ENCODE data around the gene FAM9A.
"Not testable (repeated sequence)": the region's sequence is repeated elsewhere in the genome, so short reads cannot be mapped to it uniquely, and the experiment has no call there.

FAM9A gene

GRCh38 chrX:8803326-8803725 lies 2.1 kb upstream of the FAM9A start:
- no peak overlapping the region for H3K4me3 ChIP-seq (ENCODE audit: low read depth, low read length)
- H3K36me3 ChIP-seq, result no peaks in the 10 kb centered on the region
- DNase-seq, result no peak
- no peak overlapping the region for H3K27ac ChIP-seq
- H3K27me3 ChIP-seq (ENCODE audit: insufficient read depth, low read depth, severe bottlenecking), result peaks cover 9% of the 10 kb centered on the region
- no peaks in the 10 kb centered on the region for H3K9me3 ChIP-seq (ENCODE audit: severe bottlenecking)
- TF ChIP-seq, protein P1, sequence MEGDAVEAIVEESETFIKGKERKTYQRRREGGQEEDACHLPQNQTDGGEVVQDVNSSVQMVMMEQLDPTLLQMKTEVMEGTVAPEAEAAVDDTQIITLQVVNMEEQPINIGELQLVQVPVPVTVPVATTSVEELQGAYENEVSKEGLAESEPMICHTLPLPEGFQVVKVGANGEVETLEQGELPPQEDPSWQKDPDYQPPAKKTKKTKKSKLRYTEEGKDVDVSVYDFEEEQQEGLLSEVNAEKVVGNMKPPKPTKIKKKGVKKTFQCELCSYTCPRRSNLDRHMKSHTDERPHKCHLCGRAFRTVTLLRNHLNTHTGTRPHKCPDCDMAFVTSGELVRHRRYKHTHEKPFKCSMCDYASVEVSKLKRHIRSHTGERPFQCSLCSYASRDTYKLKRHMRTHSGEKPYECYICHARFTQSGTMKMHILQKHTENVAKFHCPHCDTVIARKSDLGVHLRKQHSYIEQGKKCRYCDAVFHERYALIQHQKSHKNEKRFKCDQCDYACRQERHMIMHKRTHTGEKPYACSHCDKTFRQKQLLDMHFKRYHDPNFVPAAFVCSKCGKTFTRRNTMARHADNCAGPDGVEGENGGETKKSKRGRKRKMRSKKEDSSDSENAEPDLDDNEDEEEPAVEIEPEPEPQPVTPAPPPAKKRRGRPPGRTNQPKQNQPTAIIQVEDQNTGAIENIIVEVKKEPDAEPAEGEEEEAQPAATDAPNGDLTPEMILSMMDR (IDR thresholded peaks at IDR 0.05; ENCODE audit: low read depth, low read length), result no peak

DNA sequence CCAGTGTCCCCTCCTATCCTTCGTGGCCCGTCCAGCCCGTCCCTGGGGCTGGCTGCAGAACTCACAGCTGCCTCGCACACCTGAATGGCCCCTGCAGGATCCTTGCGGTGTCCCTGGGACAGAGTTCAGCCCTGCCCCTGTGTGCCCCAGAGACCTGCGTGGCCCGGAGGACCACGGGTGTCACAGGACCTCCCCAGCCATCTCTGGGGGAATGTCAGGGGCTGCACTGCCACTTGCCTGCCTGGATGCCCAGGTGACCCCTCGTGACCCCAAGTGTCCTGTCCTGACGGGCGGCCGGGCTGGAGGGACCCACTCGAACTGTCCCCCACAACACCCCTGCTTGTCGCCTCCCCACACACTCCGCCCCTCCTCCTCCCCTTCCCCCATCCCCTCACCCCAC lies 832 bp downstream of the FAM9A start:
- not testable (repeated sequence) for DNase-seq; H3K27ac ChIP-seq; H3K36me3 ChIP-seq; H3K9me3 ChIP-seq (ENCODE audit: severe bottlenecking); H3K27me3 ChIP-seq (ENCODE audit: insufficient read depth, low read depth, severe bottlenecking); H3K4me3 ChIP-seq (ENCODE audit: low read depth, low read length)

DNA sequence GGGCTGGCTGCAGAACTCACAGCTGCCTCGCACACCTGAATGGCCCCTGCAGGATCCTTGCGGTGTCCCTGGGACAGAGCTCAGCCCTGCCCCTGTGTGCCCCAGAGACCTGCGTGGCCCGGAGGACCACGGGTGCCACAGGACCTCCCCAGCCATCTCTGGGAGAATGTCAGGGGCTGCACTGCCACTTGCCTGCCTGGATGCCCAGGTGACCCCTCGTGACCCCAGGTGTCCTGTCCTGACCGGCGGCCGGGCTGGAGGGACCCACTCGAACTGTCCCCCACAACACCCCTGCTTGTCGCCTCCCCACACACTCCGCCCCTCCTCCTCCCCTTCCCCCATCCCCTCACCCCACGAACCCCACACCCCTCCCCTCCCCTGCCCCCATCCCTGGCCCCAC lies 1.9 kb downstream of the FAM9A start:
- DNase-seq; H3K9me3 ChIP-seq (ENCODE audit: severe bottlenecking); H3K4me3 ChIP-seq (ENCODE audit: low read depth, low read length); H3K27ac ChIP-seq; H3K27me3 ChIP-seq (ENCODE audit: insufficient read depth, low read depth, severe bottlenecking); H3K36me3 ChIP-seq: not testable (repeated sequence)

GRCh38 chrX:8798702-8799101 lies 2.5 kb downstream of the FAM9A start:
- H3K27me3 ChIP-seq (ENCODE audit: insufficient read depth, low read depth, severe bottlenecking); H3K4me3 ChIP-seq (ENCODE audit: low read depth, low read length); H3K36me3 ChIP-seq; DNase-seq; H3K9me3 ChIP-seq (ENCODE audit: severe bottlenecking); H3K27ac ChIP-seq: not testable (repeated sequence)

DNA sequence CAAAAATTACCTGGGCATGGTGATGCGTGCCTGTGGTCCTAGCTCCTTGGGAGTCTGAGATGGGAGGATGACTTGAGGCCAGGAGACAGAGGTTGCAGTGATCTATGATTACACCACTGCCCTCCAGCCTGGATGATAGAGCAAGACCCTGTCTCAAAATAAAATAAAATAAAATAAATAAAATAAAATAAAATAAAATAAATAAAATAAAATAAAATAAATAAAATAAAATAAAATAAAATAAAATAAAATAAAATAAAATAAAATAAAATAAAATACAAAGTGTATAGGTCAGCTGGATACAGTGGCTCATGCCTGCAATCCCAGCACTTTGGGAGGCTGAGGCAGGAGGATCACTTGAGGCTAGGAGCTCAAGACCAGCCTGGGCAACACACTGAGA lies 14.1 kb downstream of the FAM9A start:
- not testable (repeated sequence) for H3K4me3 ChIP-seq (ENCODE audit: low read depth, low read length); H3K9me3 ChIP-seq (ENCODE audit: severe bottlenecking); H3K36me3 ChIP-seq; DNase-seq; H3K27ac ChIP-seq; H3K27me3 ChIP-seq (ENCODE audit: insufficient read depth, low read depth, severe bottlenecking)

DNA sequence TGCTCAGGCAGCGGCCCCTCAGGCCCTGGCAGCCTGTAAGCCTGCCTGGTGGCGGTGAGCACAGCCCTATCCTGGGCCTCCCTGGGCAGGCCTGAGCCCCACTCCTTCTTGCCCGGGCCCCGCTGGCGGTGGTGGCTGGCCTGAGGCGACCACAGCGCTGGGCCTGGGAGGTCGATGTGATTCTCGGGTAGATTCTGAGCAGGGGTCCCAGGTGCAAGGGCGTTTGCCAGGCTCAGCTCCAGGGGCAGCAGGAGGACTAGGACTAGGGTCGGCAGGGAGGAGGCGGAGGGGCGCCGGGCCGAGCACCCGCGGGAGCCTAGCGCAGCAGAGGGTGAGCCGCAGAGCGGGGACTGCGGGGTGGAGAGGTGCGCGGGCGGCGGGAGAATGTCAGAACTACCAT lies 17.0 kb downstream of the FAM9A start:
- Histone ChIP-seq H3K36me3 (no peaks in the 10 kb centered on the region), H3K9me3 (ENCODE audit: severe bottlenecking) (no peaks in the 10 kb centered on the region), H3K27me3 (ENCODE audit: insufficient read depth, low read depth, severe bottlenecking) (peaks cover 2% of the 10 kb centered on the region), H3K27ac (no peak overlapping the region), H3K4me3 (ENCODE audit: low read depth, low read length) (no peak overlapping the region)
- DNase-seq, result no peak
- TF ChIP-seq, protein P1 (IDR thresholded peaks at IDR 0.05; ENCODE audit: low read depth, low read length), result no peak

DNA sequence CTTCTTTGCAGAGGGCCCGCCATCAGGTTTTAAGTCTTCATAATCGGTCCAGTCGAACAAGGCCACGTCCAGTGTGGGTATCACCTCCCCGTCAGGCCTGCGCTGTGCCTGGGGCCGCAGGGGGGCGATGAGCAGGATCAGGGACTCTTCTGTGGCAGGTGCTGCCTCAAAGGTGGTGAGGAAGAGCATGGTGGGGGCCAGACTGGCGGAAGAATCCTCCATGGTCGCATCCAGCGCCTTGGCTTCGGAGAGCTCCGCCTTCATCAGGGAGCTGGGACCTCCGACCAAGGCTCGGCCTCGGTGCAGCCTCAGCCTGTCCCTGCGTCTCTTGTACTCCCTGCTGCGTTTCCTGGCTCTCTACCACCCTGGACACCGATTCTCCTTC lies 17.5 kb downstream of the FAM9A start:
- Histone ChIP-seq H3K9me3 (ENCODE audit: severe bottlenecking) (no peaks in the 10 kb centered on the region), H3K27me3 (ENCODE audit: insufficient read depth, low read depth, severe bottlenecking) (peaks cover 2% of the 10 kb centered on the region), H3K36me3 (no peaks in the 10 kb centered on the region), H3K4me3 (ENCODE audit: low read depth, low read length) (no peak overlapping the region), H3K27ac (no peak overlapping the region)
- DNase-seq, result no peak
- TF ChIP-seq, protein P1 (IDR thresholded peaks at IDR 0.05; ENCODE audit: low read depth, low read length), result no peak

- DNase-seq, result no peak
- Histone ChIP-seq H3K9me3 (ENCODE audit: severe bottlenecking) (no peaks in the 10 kb centered on the region), H3K27me3 (ENCODE audit: insufficient read depth, low read depth, severe bottlenecking) (peaks cover 2% of the 10 kb centered on the region), H3K36me3 (no peaks in the 10 kb centered on the region), H3K4me3 (ENCODE audit: low read depth, low read length) (no peak overlapping the region), H3K27ac (no peak overlapping the region)
- TF ChIP-seq, protein P1 (IDR thresholded peaks at IDR 0.05; ENCODE audit: low read depth, low read length), result peak; percentile 50
These were observed 18.0 kb downstream of the FAM9A start for GRCh38 chrX:8783097-8783713.

All from WERI-Rb-1 (cell line).